Thyroid gland (tissue), 4 donors: ENCODE measurements around the gene HMBS.

Source experiments
- POLR2A ChIP-seq, 2 donors: fragments of 450-650 bp; IDR thresholded peaks; one replicate each; pipeline ENCODE4 v1.6.1; 2017; ENCODE audit warnings: antibody characterized with exemption in 2 of 2, mild to moderate bottlenecking in 2 of 2, moderate library complexity in 1 of 2
- TF ChIP-seq, protein P1 (sequence below), 6 experiments: fragments of 200-600 bp in 3 of 6; fragments of 450-650 bp in 3 of 6; sonication (generic) in 3 of 6; IDR thresholded peaks; one replicate each; pipeline ENCODE4 v1.5.1; 2016 to 2019; ENCODE audit warnings: antibody characterized with exemption in 6 of 6, mild to moderate bottlenecking in 2 of 6, inconsistent platforms in 1 of 6, moderate library complexity in 1 of 6

DNA sequence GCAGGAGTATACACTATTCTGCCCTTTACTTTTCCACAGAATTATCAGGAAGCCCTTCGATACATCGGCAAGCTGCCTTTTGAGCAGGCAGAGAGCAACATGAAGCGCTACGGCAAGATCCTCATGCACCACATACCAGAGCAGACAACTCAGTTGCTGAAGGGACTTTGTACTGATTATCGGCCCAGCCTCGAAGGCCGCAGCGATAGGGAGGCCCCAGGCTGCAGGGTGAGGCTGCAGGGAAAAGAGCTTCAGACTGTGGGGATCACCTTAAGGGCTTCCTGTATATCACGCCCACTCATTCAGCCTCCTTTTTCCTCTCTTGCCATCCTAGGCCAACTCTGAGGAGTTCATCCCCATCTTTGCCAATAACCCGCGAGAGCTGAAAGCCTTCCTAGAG, 6.8 kb upstream of the HMBS start:
- TF ChIP-seq POLR2A (IDR thresholded peaks at IDR 0.05), result no peak
- TF ChIP-seq, protein P1, sequence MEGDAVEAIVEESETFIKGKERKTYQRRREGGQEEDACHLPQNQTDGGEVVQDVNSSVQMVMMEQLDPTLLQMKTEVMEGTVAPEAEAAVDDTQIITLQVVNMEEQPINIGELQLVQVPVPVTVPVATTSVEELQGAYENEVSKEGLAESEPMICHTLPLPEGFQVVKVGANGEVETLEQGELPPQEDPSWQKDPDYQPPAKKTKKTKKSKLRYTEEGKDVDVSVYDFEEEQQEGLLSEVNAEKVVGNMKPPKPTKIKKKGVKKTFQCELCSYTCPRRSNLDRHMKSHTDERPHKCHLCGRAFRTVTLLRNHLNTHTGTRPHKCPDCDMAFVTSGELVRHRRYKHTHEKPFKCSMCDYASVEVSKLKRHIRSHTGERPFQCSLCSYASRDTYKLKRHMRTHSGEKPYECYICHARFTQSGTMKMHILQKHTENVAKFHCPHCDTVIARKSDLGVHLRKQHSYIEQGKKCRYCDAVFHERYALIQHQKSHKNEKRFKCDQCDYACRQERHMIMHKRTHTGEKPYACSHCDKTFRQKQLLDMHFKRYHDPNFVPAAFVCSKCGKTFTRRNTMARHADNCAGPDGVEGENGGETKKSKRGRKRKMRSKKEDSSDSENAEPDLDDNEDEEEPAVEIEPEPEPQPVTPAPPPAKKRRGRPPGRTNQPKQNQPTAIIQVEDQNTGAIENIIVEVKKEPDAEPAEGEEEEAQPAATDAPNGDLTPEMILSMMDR (IDR thresholded peaks at IDR 0.05), result no peak
